ENCODE results near the gene MXI1.

Gene MXI1

GRCh38 chr10:110207011-110207804 lies at the start of gene MXI1:
TSS of gene MXI1 (plus strand) at chr10:110207605. CDS start at chr10:110207809, 204 bp downstream.
- peak; percentile 78 for DNase-seq

- DNase-seq, result no peak
Measured at GRCh38 chr10:110158051-110159005, 49.1 kb upstream of the MXI1 start.

GRCh38 chr10:110160081-110160480 lies 47.3 kb upstream of the MXI1 start:
- no peak for DNase-seq

- DNase-seq, result no peak
Measured at GRCh38 chr10:110160522-110160921, 46.9 kb upstream of the MXI1 start.

GRCh38 chr10:110162741-110163145 lies 44.7 kb upstream of the MXI1 start:
- DNase-seq, result no peak

- no peak for DNase-seq
Measured at GRCh38 chr10:110163192-110163773, 44.1 kb upstream of the MXI1 start.

- no peak for DNase-seq
Measured at GRCh38 chr10:110163841-110164240, 43.6 kb upstream of the MXI1 start.

GRCh38 chr10:110165239-110165638 lies 42.2 kb upstream of the MXI1 start:
- no peak for DNase-seq

GRCh38 chr10:110167149-110167548 lies 40.3 kb upstream of the MXI1 start:
- no peak for DNase-seq

- DNase-seq, result no peak
Measured at GRCh38 chr10:110168601-110169481, 38.6 kb upstream of the MXI1 start.

GRCh38 chr10:110169586-110169985 lies 37.8 kb upstream of the MXI1 start:
- no peak for DNase-seq

- DNase-seq, result no peak
Measured at GRCh38 chr10:110170142-110170971, 37.0 kb upstream of the MXI1 start.

- no peak for DNase-seq
Measured at GRCh38 chr10:110171032-110171431, 36.4 kb upstream of the MXI1 start.

- no peak for DNase-seq
Measured at GRCh38 chr10:110172155-110172554, 35.2 kb upstream of the MXI1 start.

- no peak for DNase-seq
Measured at GRCh38 chr10:110174201-110174600, 33.2 kb upstream of the MXI1 start.

GRCh38 chr10:110174816-110175215 lies 32.6 kb upstream of the MXI1 start:
- DNase-seq, result no peak

- no peak for DNase-seq
Measured at GRCh38 chr10:110175406-110175805, 32.0 kb upstream of the MXI1 start.

GRCh38 chr10:110176141-110177030 lies 31.0 kb upstream of the MXI1 start:
- no peak for DNase-seq

GRCh38 chr10:110179220-110179619 lies 28.2 kb upstream of the MXI1 start:
- no peak for DNase-seq

GRCh38 chr10:110181451-110181850 lies 26.0 kb upstream of the MXI1 start:
- no peak for DNase-seq

All from fibroblast of skin of right quadriceps (primary cell).